ENCODE measurements around the gene LNPEP.
A peak's percentile ranks its signal among the peaks of the same experiment; 100 is the strongest.

The LNPEP gene

GRCh38 chr5:96934708-96935558, 947 bp upstream of the LNPEP start:
- H3K27me3 ChIP-seq (replicated peaks; ENCODE audit: control insufficient read depth, insufficient read depth, low read length): no peaks in the 10 kb centered on the region
- H3K4me3 ChIP-seq (replicated peaks; ENCODE audit: low read depth, low read length): peak overlapping the region; percentile 92
- no peaks in the 10 kb centered on the region for H3K36me3 ChIP-seq (ENCODE audit: control insufficient read depth, insufficient read depth, low read length)
- TF ChIP-seq CTCF (IDR thresholded peaks at IDR 0.05; ENCODE audit: insufficient read depth, low read length, poor library complexity, severe bottlenecking): peak; percentile 2
- DNase-seq (ENCODE audit: extremely low read depth, insufficient read length): peak; percentile 100

- Histone ChIP-seq H3K36me3 (ENCODE audit: control insufficient read depth, insufficient read depth, low read length) (no peaks in the 10 kb centered on the region; the same call in 1 of the 2 replicates), H3K4me3 (replicated peaks; ENCODE audit: low read depth, low read length) (peak overlapping the region; percentile 92), H3K27me3 (replicated peaks; ENCODE audit: control insufficient read depth, insufficient read depth, low read length) (no peaks in the 10 kb centered on the region)
- peak; percentile 75 for DNase-seq (ENCODE audit: extremely low read depth, insufficient read length)
- no peak for TF ChIP-seq CTCF (IDR thresholded peaks at IDR 0.05; ENCODE audit: insufficient read depth, low read length, poor library complexity, severe bottlenecking)
Observed at GRCh38 chr5:96936431-96937320, 796 bp downstream of the LNPEP start.

- no peak for DNase-seq (ENCODE audit: extremely low read depth, insufficient read length)
- Histone ChIP-seq H3K4me3 (replicated peaks; ENCODE audit: low read depth, low read length) (no peak overlapping the region), H3K36me3 (ENCODE audit: control insufficient read depth, insufficient read depth, low read length) (no peaks in the 10 kb centered on the region; the same call in 1 of the 2 replicates), H3K27me3 (replicated peaks; ENCODE audit: control insufficient read depth, insufficient read depth, low read length) (no peaks in the 10 kb centered on the region)
- no peak for TF ChIP-seq CTCF (IDR thresholded peaks at IDR 0.05; ENCODE audit: insufficient read depth, low read length, poor library complexity, severe bottlenecking)
Observed at GRCh38 chr5:96940586-96940985, 4.7 kb downstream of the LNPEP start.

GRCh38 chr5:96941140-96941539, 5.3 kb downstream of the LNPEP start:
- no peaks in the 10 kb centered on the region for H3K27me3 ChIP-seq (replicated peaks; ENCODE audit: control insufficient read depth, insufficient read depth, low read length)
- no peak for DNase-seq (ENCODE audit: extremely low read depth, insufficient read length)
- no peak overlapping the region for H3K4me3 ChIP-seq (replicated peaks; ENCODE audit: low read depth, low read length)
- H3K36me3 ChIP-seq (ENCODE audit: control insufficient read depth, insufficient read depth, low read length): no peaks in the 10 kb centered on the region; the same call in 1 of the 2 replicates
- no peak for TF ChIP-seq CTCF (IDR thresholded peaks at IDR 0.05; ENCODE audit: insufficient read depth, low read length, poor library complexity, severe bottlenecking)

- Histone ChIP-seq H3K36me3 (ENCODE audit: control insufficient read depth, insufficient read depth, low read length) (no peaks in the 10 kb centered on the region; the same call in 1 of the 2 replicates), H3K4me3 (replicated peaks; ENCODE audit: low read depth, low read length) (no peak overlapping the region), H3K27me3 (replicated peaks; ENCODE audit: control insufficient read depth, insufficient read depth, low read length) (no peaks in the 10 kb centered on the region)
- DNase-seq (ENCODE audit: extremely low read depth, insufficient read length): no peak
- TF ChIP-seq CTCF (IDR thresholded peaks at IDR 0.05; ENCODE audit: insufficient read depth, low read length, poor library complexity, severe bottlenecking): no peak
Observed at GRCh38 chr5:96942078-96942477, 6.2 kb downstream of the LNPEP start.
